ENCODE data around the gene TMC5. TPM values are rescaled to one million over a fixed set of nuclear protein-coding genes. Genes with fewer than 3 reads are reported as not detected.

TMC5 gene
- total RNA-seq, 1 donor from 2014 or later = 0.38 TPM

DNA sequence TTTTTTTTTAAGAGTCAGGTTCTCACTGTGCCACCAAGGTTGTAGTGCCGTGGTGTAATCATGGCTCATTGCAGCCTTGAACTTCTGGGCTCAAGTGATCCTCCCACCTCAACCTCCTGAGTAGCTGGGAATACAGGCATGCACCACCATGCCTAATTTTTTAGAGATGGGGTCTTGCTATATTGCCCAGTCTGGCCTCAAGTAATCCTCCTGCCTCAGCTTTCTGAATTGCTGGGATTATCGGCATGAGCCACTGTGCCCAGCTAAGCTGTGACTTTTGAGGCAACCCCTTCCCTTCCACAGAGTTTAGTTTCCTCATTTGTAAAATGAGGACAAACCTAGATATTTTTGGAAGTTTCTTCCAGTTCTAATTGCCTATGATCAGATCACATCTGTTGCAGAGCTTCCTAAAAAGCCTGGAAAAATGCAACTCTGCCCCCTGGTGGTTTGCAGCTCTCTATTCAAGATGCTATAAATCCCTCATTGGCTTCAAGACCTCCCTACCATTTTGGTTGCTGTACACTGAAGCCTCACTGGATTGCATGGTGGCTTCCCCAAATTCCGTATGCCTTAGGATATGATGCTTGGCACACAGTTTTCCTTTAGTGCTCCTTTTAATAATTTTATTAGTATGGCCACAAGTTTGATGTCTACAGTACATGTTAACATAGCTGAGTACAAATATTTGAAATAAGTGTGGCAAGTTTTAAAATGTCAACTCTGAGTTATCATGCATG lies 84.9 kb downstream of the TMC5 start:
- H3K4me1 ChIP-seq = peaks cover 9% of the 10 kb centered on the region
- H3K9me3 ChIP-seq (replicated peaks) = no peaks in the 10 kb centered on the region
- DNase-seq = peak; percentile 36
- no peaks in the 10 kb centered on the region for H3K27me3 ChIP-seq (ENCODE audit: low read depth)
- no peak overlapping the region for H3K27ac ChIP-seq (replicated peaks)
- TF ChIP-seq, protein P1, sequence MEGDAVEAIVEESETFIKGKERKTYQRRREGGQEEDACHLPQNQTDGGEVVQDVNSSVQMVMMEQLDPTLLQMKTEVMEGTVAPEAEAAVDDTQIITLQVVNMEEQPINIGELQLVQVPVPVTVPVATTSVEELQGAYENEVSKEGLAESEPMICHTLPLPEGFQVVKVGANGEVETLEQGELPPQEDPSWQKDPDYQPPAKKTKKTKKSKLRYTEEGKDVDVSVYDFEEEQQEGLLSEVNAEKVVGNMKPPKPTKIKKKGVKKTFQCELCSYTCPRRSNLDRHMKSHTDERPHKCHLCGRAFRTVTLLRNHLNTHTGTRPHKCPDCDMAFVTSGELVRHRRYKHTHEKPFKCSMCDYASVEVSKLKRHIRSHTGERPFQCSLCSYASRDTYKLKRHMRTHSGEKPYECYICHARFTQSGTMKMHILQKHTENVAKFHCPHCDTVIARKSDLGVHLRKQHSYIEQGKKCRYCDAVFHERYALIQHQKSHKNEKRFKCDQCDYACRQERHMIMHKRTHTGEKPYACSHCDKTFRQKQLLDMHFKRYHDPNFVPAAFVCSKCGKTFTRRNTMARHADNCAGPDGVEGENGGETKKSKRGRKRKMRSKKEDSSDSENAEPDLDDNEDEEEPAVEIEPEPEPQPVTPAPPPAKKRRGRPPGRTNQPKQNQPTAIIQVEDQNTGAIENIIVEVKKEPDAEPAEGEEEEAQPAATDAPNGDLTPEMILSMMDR (IDR thresholded peaks at IDR 0.05; ENCODE audit: borderline replicate concordance) = peak; percentile 77
- H3K4me3 ChIP-seq = no peak overlapping the region
- intact Hi-C loops (cut with micrococcal nuclease) = loop anchor here (10.0 kb wide), 1 partner anchor 418 kb away; no protein-coding TSS in a partner anchor
- H3K36me3 ChIP-seq = peaks cover 59% of the 10 kb centered on the region

DNA sequence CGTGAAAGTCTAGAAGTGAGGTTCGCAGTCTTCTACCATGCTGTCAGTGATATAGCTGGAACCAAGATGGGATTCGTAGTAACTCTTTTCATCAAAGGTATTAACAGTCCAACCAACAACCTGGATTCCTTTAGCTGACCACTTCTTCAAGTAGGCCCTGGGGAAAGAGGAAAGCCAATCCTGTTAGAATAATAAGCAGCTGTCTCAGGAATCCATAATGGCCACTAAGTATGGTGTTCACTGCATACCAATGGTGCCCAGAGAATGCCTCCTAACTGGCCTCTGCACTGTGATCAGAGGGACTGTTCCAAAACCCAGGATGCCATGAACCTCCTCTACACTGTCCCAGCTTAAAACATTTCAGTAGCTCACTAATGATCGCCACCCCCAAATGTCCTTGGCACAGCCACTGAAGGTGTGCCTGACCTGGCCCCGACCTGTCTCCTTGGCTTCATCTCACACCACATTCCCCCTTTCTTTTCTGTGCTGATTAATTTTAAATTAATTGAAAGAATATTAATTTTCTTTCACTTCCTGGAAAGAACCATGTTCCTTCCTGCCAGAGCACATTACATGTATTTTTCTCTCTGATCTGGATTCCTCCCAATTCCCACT lies 85.9 kb downstream of the TMC5 start:
- peaks cover 9% of the 10 kb centered on the region for H3K4me1 ChIP-seq
- TF ChIP-seq, protein P1 (IDR thresholded peaks at IDR 0.05; ENCODE audit: borderline replicate concordance) = no peak
- intact Hi-C loops (cut with micrococcal nuclease) = loop anchor here (10.0 kb wide), 1 partner anchor 419 kb away; no protein-coding TSS in a partner anchor
- H3K36me3 ChIP-seq = peaks cover 69% of the 10 kb centered on the region
- no peak for DNase-seq
- no peaks in the 10 kb centered on the region for H3K9me3 ChIP-seq (replicated peaks)
- no peaks in the 10 kb centered on the region for H3K27me3 ChIP-seq (ENCODE audit: low read depth)
- no peak overlapping the region for H3K4me3 ChIP-seq
- no peak overlapping the region for H3K27ac ChIP-seq (replicated peaks)

DNA sequence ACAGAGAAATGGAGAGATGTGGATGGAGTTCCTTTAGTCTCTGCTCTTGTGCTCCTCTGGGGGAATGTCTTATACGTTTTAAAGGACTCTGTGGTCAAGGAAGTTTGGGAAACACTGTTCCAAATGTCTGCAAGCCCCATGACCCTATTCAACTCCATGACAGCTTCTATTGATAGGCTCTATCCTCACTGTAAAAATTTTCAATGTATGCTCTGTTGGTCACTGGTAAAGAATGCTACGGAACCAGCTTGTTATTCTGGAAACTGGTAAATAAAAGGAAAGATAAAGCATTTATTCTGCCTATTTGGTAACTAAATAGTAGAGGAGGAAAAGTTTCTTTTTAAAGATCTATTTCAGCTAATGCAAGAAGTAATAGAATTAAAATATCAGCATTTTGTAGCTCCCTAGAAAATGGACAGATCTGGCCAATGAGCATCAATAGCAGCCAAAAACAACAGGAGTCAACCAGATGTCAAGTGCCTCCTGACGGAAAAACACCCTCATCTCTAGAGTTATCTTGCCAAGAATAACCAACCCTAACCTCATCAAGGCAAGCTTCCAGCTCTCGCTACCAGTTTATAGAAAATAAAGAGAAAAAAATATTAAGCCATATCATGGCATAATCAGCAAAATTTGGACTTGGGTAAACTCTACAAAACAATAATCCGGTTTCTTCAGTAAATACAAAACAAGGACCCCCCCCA lies 88.1 kb downstream of the TMC5 start:
- peaks cover 81% of the 10 kb centered on the region for H3K36me3 ChIP-seq
- no peaks in the 10 kb centered on the region for H3K9me3 ChIP-seq (replicated peaks)
- H3K4me3 ChIP-seq = no peak overlapping the region
- H3K4me1 ChIP-seq = peaks cover 9% of the 10 kb centered on the region
- DNase-seq = no peak
- peak overlapping the region; percentile 10 for H3K27ac ChIP-seq (replicated peaks)
- intact Hi-C loops (cut with micrococcal nuclease) = loop anchor here (10.0 kb wide), 1 partner anchor 421 kb away; no protein-coding TSS in a partner anchor
- TF ChIP-seq, protein P1 (IDR thresholded peaks at IDR 0.05; ENCODE audit: borderline replicate concordance) = no peak
- no peaks in the 10 kb centered on the region for H3K27me3 ChIP-seq (ENCODE audit: low read depth)

DNA sequence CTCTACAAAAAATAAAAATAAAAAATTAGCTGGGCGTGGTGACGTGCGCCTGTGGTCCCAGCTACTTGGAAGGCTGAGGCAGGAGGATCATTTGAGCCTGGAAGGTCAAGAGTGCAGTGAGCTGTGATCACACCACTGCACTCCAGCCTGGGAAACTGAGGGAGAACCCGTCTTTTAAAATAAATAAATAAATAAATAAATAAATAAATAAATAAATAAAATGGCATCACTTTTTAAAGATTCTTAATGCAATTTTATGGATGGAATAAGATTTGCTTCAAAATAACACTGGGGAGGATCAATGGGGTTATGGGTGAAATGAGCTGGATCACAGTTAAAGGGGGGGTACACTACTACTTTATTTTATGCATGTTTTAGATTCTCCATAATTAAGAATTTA lies 89.3 kb downstream of the TMC5 start:
- Histone ChIP-seq H3K4me3 (no peak overlapping the region), H3K36me3 (peaks cover 73% of the 10 kb centered on the region), H3K27ac (replicated peaks) (no peak overlapping the region), H3K4me1 (peaks cover 9% of the 10 kb centered on the region), H3K27me3 (ENCODE audit: low read depth) (no peaks in the 10 kb centered on the region), H3K9me3 (replicated peaks) (no peaks in the 10 kb centered on the region)
- no peak for DNase-seq
- intact Hi-C loops (cut with micrococcal nuclease) = loop anchor here (10.0 kb wide), 1 partner anchor 422 kb away; no protein-coding TSS in a partner anchor
- TF ChIP-seq, protein P1 (IDR thresholded peaks at IDR 0.05; ENCODE audit: borderline replicate concordance) = no peak

DNA sequence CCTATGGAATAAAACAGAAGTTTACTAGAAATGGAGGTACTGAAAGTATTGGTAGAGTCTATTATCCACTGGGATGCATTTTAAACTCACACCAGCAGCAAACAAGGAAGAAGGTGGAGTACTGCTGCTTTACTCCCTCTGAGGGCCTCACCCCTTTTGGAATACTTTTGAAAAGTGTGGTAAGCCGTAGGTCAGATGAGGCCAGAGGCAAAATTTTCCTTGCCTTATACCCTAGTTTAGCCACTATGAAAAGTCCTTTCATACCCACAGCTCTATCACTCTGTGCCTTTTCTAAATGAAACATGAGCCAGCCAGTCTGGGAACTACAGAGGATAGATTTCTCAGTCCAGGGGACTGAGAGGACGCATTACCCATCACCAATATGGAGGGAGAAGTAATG lies 90.2 kb downstream of the TMC5 start:
- H3K4me1 ChIP-seq = peaks cover 9% of the 10 kb centered on the region
- no peak overlapping the region for H3K27ac ChIP-seq (replicated peaks)
- TF ChIP-seq, protein P1 (IDR thresholded peaks at IDR 0.05; ENCODE audit: borderline replicate concordance) = no peak
- H3K4me3 ChIP-seq = no peak overlapping the region
- H3K36me3 ChIP-seq = peaks cover 64% of the 10 kb centered on the region
- DNase-seq = no peak
- no peaks in the 10 kb centered on the region for H3K27me3 ChIP-seq (ENCODE audit: low read depth)
- no peaks in the 10 kb centered on the region for H3K9me3 ChIP-seq (replicated peaks)
- intact Hi-C loops (cut with micrococcal nuclease) = loop anchor here (10.0 kb wide), 1 partner anchor 423 kb away; no protein-coding TSS in a partner anchor
